Esophagus squamous epithelium (tissue), 4 donors: Measurements from ENCODE around the gene OR5P2.

Experiments used
- POLR2A ChIP-seq, 4 donors: fragments of 450-650 bp; IDR thresholded peaks; one replicate each; pipeline ENCODE4 v1.6.1; 2017; ENCODE audit warnings: antibody characterized with exemption in 4 of 4, mild to moderate bottlenecking in 4 of 4, moderate library complexity in 3 of 4
- TF ChIP-seq, protein P1 (sequence below), 6 experiments: fragments of 450-650 bp in 4 of 6; fragments of 200-600 bp in 2 of 6; sonication (generic) in 2 of 6; IDR thresholded peaks; one replicate each; pipeline ENCODE4 v1.5.1; 2016 to 2019; ENCODE audit warnings: antibody characterized with exemption in 6 of 6, mild to moderate bottlenecking in 4 of 6, moderate library complexity in 4 of 6

DNA sequence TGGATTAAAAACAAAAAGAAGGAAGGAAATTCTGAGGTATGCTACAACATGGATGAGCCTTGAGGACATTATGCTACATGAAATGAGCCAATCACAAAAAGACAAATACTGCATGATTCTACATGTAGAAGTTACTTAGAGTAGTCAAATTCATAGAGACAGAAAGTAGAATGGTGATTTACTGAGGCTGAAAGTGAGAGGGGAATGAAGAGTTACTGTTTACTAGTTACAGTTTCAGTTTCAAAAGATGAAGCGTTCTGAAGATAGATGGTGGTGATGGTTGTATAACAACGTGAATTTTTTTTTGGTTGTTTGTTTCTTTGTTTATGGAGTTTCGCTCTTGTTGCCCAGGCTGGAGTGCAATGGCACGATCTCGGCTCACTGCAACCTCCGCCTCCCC is 9.5 kb downstream of the OR5P2 start:
- TF ChIP-seq, protein P1, sequence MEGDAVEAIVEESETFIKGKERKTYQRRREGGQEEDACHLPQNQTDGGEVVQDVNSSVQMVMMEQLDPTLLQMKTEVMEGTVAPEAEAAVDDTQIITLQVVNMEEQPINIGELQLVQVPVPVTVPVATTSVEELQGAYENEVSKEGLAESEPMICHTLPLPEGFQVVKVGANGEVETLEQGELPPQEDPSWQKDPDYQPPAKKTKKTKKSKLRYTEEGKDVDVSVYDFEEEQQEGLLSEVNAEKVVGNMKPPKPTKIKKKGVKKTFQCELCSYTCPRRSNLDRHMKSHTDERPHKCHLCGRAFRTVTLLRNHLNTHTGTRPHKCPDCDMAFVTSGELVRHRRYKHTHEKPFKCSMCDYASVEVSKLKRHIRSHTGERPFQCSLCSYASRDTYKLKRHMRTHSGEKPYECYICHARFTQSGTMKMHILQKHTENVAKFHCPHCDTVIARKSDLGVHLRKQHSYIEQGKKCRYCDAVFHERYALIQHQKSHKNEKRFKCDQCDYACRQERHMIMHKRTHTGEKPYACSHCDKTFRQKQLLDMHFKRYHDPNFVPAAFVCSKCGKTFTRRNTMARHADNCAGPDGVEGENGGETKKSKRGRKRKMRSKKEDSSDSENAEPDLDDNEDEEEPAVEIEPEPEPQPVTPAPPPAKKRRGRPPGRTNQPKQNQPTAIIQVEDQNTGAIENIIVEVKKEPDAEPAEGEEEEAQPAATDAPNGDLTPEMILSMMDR (IDR thresholded peaks at IDR 0.05): no peak
- TF ChIP-seq POLR2A (IDR thresholded peaks at IDR 0.05): no peak
